HCT116 (cell line): ENCODE results near the gene MMP23B. TPM values are rescaled to one million over a fixed set of nuclear protein-coding genes. Genes with fewer than 3 reads are reported as not detected.

Experiments used
- ATAC-seq: fragments of 200-7000 bp; cut with Tn5 transposase; 2 replicates; pipeline ENCODE4 v1.9.1; 2020; ENCODE audit warnings: mild to moderate bottlenecking, moderate library complexity
- BruUV-seq: library from RNA; stranded (reverse); fragments of 400-500 nt; replicated peaks from 2 replicates; lab custom pipeline; 2021; lab: Mats Ljungman, UMichigan
- CTCF ChIA-PET: fragments of 300-600 bp; sonication (Branson Sonifier 250); formaldehyde crosslinking; loops from one replicate; lab custom pipeline; 2021; ENCODE audit warnings: antibody characterized with exemption; lab: Charles Lee
- POLR2A ChIA-PET: fragments of 300-600, 350-600 bp; sonication (Branson Sonifier 250); formaldehyde crosslinking; loops from one replicate; lab custom pipeline; 2021; ENCODE audit warnings: antibody characterized with exemption; lab: Charles Lee
- RAD21 ChIA-PET, 2 experiments: fragments of 300-600 bp; sonication (Branson Sonifier 250); formaldehyde crosslinking; loops; one replicate each; lab custom pipeline; 2023; ENCODE audit warnings: low total read pairs in 2 of 2; ENCODE audit not compliant: uncharacterized antibody in 2 of 2, unreplicated experiment in 2 of 2, low non-redundant PET in 1 of 2; lab: Charles Lee
- DNase-seq: peaks from one replicate; pipeline ENCODE4 v3.0.0-alpha.2; 2010; ENCODE audit warnings: low read depth, low spot score
- H2AFZ ChIP-seq: fragments of 200-600 bp; shearing (Covaris generic), sonication (generic); 2 replicates; pipeline ENCODE4 v1.6.1; 2017; ENCODE audit warnings: low read depth, mixed run types, mixed read lengths, antibody characterized with exemption, low read length; ENCODE audit not compliant: poor library complexity, severe bottlenecking
- H3K27ac ChIP-seq: 2 replicates; pipeline ENCODE4 v1.5.1; 2012; ENCODE audit warnings: low read depth, low read length
- H3K27me3 ChIP-seq: fragments of 200-600 bp; sonication (generic); 2 replicates; pipeline ENCODE4 v1.6.1; 2016; ENCODE audit warnings: mixed run types, low read length, mixed read lengths; ENCODE audit not compliant: insufficient read depth
- H3K36me3 ChIP-seq, 2 experiments: fragments of 200-500 bp in 1 of 2; fragments of 200-600 bp in 1 of 2; sonication (Bioruptor generic) in 1 of 2; sonication (generic) in 1 of 2; 2 replicates each; pipeline versions ENCODE4 v1.5.1 to v1.6.1; 2014 to 2016; ENCODE audit warnings: low read length in 2 of 2, inconsistent platforms in 1 of 2, mixed read lengths in 1 of 2, mixed run types in 1 of 2; ENCODE audit not compliant: insufficient read depth in 2 of 2, control insufficient read depth in 1 of 2
- H3K4me1 ChIP-seq, 2 experiments: fragments of 200-600 bp in 1 of 2; sonication (generic) in 1 of 2; 2 replicates each; pipeline versions ENCODE4 v1.5.1 to v1.6.1; 2012 to 2017; ENCODE audit warnings: low read length in 2 of 2, inconsistent platforms in 1 of 2, mild to moderate bottlenecking in 1 of 2, mixed read lengths in 1 of 2, mixed run types in 1 of 2, moderate library complexity in 1 of 2; ENCODE audit not compliant: insufficient read depth in 2 of 2, control insufficient read depth in 1 of 2
- H3K4me2 ChIP-seq: fragments of 200-600 bp; sonication (generic); 2 replicates; pipeline ENCODE4 v1.6.1; 2017; ENCODE audit warnings: mixed run types, low read length, mixed read lengths
- H3K4me3 ChIP-seq, 2 experiments: fragments of 200-600 bp in 1 of 2; sonication (generic) in 1 of 2; replicated peaks in 1 of 2; 2 replicates each; pipeline ENCODE4 v1.5.1; 2011 to 2016; ENCODE audit warnings: low read length in 2 of 2, control low read depth in 1 of 2, low read depth in 1 of 2, mild to moderate bottlenecking in 1 of 2, mixed read lengths in 1 of 2, mixed run types in 1 of 2
- H3K79me2 ChIP-seq: fragments of 200-600 bp; sonication (generic); 2 replicates; pipeline ENCODE4 v1.6.1; 2017; ENCODE audit warnings: mild to moderate bottlenecking, mixed run types, low read length, moderate library complexity, mixed read lengths; ENCODE audit not compliant: insufficient read depth
- H3K9ac ChIP-seq: fragments of 200-600 bp; sonication (generic); 2 replicates; pipeline ENCODE4 v1.6.1; 2016; ENCODE audit warnings: low read length, mixed read lengths
- H3K9me2 ChIP-seq: fragments of 200-600 bp; sonication (generic), shearing (Covaris generic); 2 replicates; pipeline ENCODE4 v1.6.1; 2017; ENCODE audit warnings: mixed run types, mild to moderate bottlenecking, moderate library complexity; ENCODE audit not compliant: insufficient read depth
- H3K9me3 ChIP-seq, 2 experiments: fragments of 200-500 bp in 1 of 2; fragments of 200-600 bp in 1 of 2; sonication (Bioruptor generic) in 1 of 2; sonication (generic) in 1 of 2; 2 replicates each; pipeline ENCODE4 v1.6.1; 2014 to 2017; ENCODE audit warnings: low read length in 2 of 2, mixed read lengths in 2 of 2, inconsistent platforms in 1 of 2, low read depth in 1 of 2, mild to moderate bottlenecking in 1 of 2, mixed run types in 1 of 2, moderate library complexity in 1 of 2; ENCODE audit not compliant: control insufficient read depth in 1 of 2, insufficient read depth in 1 of 2
- H4K20me1 ChIP-seq: fragments of 200-600 bp; sonication (generic), shearing (Covaris generic); 2 replicates; pipeline ENCODE4 v1.6.1; 2017; ENCODE audit warnings: mixed run types, mild to moderate bottlenecking, moderate library complexity; ENCODE audit not compliant: insufficient read depth
- CBX3 ChIP-seq: IDR thresholded peaks from 2 replicates; pipeline ENCODE4 v1.6.1; 2012; ENCODE audit warnings: low read depth
- EZH2phosphoT487 ChIP-seq: fragments of 200-600 bp; IDR thresholded peaks from 2 replicates; pipeline ENCODE4 v1.6.1; 2018; ENCODE audit warnings: antibody characterized with exemption, borderline replicate concordance
- FOSL1 ChIP-seq: IDR thresholded peaks from 2 replicates; pipeline ENCODE4 v1.6.1; 2012; ENCODE audit warnings: low read depth
- JUND ChIP-seq: IDR thresholded peaks from 2 replicates; pipeline ENCODE4 v1.6.1; 2012
- POLR2A ChIP-seq: IDR thresholded peaks from 2 replicates; pipeline ENCODE4 v1.7.0; 2011; ENCODE audit warnings: borderline replicate concordance; ENCODE audit not compliant: insufficient read depth, insufficient read length; ENCODE audit errors: extremely low read depth
- POLR2AphosphoS5 ChIP-seq: IDR thresholded peaks from 2 replicates; pipeline ENCODE4 v1.6.1; 2011; ENCODE audit warnings: mild to moderate bottlenecking, low read depth, low read length, moderate library complexity
- RAD21 ChIP-seq: IDR thresholded peaks from 2 replicates; pipeline ENCODE4 v1.6.1; 2012; ENCODE audit warnings: low read depth, mild to moderate bottlenecking
- SP1 ChIP-seq: IDR thresholded peaks from 2 replicates; pipeline ENCODE4 v1.6.1; 2012; ENCODE audit warnings: low read depth
- SRF ChIP-seq: IDR thresholded peaks from 2 replicates; pipeline ENCODE4 v1.6.1; 2012; ENCODE audit warnings: low read depth
- TCF7L2 ChIP-seq: IDR thresholded peaks from 2 replicates; pipeline ENCODE4 v1.7.0; 2011; ENCODE audit warnings: borderline replicate concordance, inconsistent platforms; ENCODE audit not compliant: insufficient read depth, insufficient read length; ENCODE audit errors: extremely low read depth
- YY1 ChIP-seq: IDR thresholded peaks from 2 replicates; pipeline ENCODE4 v1.6.1; 2011; ENCODE audit warnings: low read length, low read depth, moderate library complexity, mild to moderate bottlenecking; ENCODE audit not compliant: insufficient replicate concordance; ENCODE audit errors: extremely low read depth
- ZFX ChIP-seq: fragments of 450-650 bp; IDR thresholded peaks from 2 replicates; pipeline ENCODE4 v1.6.1; 2017
- intact Hi-C: fragments of 100-400 bp; cut with micrococcal nuclease; formaldehyde crosslinking; loops from 2 replicates; pipeline ENCODE4 v1.10.0; 2022
- total RNA-seq: library from RNA; stranded (reverse); gene quantifications from one replicate; pipeline ENCODE4 v1.2.1, GENCODE V29; 2021; ENCODE audit not compliant: unreplicated experiment
- TF ChIP-seq, protein P1 (sequence below): IDR thresholded peaks from 2 replicates; pipeline ENCODE4 v1.6.1; 2012; ENCODE audit warnings: low read depth
- TF ChIP-seq, protein P2 (sequence below): IDR thresholded peaks from 2 replicates; pipeline ENCODE4 v1.6.1; 2012
- TF ChIP-seq, protein P3 (sequence below): IDR thresholded peaks from 2 replicates; pipeline ENCODE4 v1.6.1; 2012

MMP23B gene
- total RNA-seq, 1 experiment from 2014 or later: 8.7 TPM

DNA sequence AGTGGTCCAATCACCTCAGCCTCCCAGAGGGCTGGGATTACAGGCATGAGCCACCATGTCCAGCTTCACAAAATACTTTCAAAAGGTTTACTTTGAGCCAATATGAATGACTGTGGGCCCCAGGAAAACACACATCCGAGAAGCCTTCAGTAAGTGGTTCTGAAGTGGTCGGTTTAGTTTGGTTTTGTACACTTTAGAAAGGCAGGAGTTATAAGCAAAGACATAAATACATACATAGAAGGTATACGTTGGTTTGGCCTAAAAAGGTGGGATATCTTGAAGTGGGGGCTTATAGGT, 19.9 kb upstream of the MMP23B start (continued):
- TF ChIP-seq, protein P1, sequence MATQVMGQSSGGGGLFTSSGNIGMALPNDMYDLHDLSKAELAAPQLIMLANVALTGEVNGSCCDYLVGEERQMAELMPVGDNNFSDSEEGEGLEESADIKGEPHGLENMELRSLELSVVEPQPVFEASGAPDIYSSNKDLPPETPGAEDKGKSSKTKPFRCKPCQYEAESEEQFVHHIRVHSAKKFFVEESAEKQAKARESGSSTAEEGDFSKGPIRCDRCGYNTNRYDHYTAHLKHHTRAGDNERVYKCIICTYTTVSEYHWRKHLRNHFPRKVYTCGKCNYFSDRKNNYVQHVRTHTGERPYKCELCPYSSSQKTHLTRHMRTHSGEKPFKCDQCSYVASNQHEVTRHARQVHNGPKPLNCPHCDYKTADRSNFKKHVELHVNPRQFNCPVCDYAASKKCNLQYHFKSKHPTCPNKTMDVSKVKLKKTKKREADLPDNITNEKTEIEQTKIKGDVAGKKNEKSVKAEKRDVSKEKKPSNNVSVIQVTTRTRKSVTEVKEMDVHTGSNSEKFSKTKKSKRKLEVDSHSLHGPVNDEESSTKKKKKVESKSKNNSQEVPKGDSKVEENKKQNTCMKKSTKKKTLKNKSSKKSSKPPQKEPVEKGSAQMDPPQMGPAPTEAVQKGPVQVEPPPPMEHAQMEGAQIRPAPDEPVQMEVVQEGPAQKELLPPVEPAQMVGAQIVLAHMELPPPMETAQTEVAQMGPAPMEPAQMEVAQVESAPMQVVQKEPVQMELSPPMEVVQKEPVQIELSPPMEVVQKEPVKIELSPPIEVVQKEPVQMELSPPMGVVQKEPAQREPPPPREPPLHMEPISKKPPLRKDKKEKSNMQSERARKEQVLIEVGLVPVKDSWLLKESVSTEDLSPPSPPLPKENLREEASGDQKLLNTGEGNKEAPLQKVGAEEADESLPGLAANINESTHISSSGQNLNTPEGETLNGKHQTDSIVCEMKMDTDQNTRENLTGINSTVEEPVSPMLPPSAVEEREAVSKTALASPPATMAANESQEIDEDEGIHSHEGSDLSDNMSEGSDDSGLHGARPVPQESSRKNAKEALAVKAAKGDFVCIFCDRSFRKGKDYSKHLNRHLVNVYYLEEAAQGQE: no peak
- TF ChIP-seq, protein P2, sequence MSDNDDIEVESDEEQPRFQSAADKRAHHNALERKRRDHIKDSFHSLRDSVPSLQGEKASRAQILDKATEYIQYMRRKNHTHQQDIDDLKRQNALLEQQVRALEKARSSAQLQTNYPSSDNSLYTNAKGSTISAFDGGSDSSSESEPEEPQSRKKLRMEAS: no peak

DNA sequence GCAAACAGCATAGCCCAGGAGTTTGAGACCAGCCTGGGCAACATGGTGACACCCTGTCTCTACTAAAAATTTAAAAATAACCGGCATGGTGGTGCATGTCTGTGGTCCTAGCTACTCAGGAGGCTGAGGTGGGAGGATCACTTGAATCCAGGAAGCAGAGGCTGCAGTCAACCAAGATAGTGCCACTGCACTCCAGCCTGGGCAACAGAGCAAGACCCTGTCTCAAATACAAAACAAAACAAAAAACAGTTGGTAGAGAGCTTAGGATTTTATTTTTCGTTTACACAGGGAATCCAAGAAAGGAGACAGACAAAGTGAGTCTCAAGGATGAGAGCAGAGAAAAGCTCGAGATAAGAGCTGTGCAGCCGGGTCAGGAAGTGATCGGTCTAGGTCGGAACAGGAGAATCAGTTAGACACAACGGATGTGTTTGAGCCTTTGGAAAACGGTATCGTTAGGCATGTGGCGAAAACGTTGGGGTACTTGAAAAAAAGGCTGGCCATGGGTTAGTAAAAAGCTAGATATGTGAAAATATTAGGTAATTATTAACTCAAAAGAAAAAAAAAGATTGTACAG, 18.4 kb upstream of the MMP23B start:
- no peak overlapping the region for H3K9ac ChIP-seq
- peaks cover 9% of the 10 kb centered on the region; the same call in 1 of the 2 replicates for H3K79me2 ChIP-seq
- H3K4me3 ChIP-seq: peak overlapping the region; percentile 2 to 86; a peak in 2 of 4 replicates
- ATAC-seq: no peak
- TF ChIP-seq EZH2phosphoT487: no peak
- no peak for TF ChIP-seq FOSL1
- TF ChIP-seq, protein P3, sequence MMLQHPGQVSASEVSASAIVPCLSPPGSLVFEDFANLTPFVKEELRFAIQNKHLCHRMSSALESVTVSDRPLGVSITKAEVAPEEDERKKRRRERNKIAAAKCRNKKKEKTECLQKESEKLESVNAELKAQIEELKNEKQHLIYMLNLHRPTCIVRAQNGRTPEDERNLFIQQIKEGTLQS: no peak
- TF ChIP-seq RAD21: no peak
- TF ChIP-seq POLR2AphosphoS5: no peak
- no peak for TF ChIP-seq YY1
- TF ChIP-seq, protein P2: no peak
- no peak for TF ChIP-seq TCF7L2
- no peak for TF ChIP-seq ZFX
- TF ChIP-seq JUND: no peak
- no peak for TF ChIP-seq SP1
- TF ChIP-seq SRF: no peak
- no peak for TF ChIP-seq CBX3
- TF ChIP-seq POLR2A: no peak
- TF ChIP-seq, all 23 proteins: peak for 0
- no peaks in the 10 kb centered on the region for H3K9me2 ChIP-seq
- CTCF ChIA-PET: no interaction called here
- H2AFZ ChIP-seq: no peak overlapping the region
- POLR2A ChIA-PET: interaction anchor here (3.3 kb wide), 1 partner anchor 15 kb away, joined by 15 read pairs; no protein-coding TSS in a partner anchor
- H3K4me1 ChIP-seq: peaks cover 11 to 22% of the 10 kb centered on the region in 2 experiments; a peak in 3 of 4 replicates
- intact Hi-C loops: loop anchor here (10.0 kb wide), 1 partner anchor 269 kb away; the partner anchor contains the start of gene DVL1
- no peak for DNase-seq
- 0 out of 2 replicates have a peak, but pooled peaks cover 3% of the 10 kb centered on the region for H4K20me1 ChIP-seq
- H3K36me3 ChIP-seq: peaks cover 0 to 3% of the 10 kb centered on the region in 2 experiments; a peak in 1 of 4 replicates
- no TSS peak for BruUV-seq
- no peaks in the 10 kb centered on the region for H3K27me3 ChIP-seq
- H3K27ac ChIP-seq: no peak overlapping the region
- H3K9me3 ChIP-seq: no peaks in the 10 kb centered on the region
- RAD21 ChIA-PET: no interaction called here
- H3K4me2 ChIP-seq: peak overlapping the region; percentile 97
